Upper lobe of left lung (tissue), 4 donors: ENCODE measurements around the gene SPAG16.

Source experiments
- CTCF ChIP-seq, 6 experiments: fragments of 450-650 bp in 4 of 6; fragments of 200-600 bp in 2 of 6; sonication (generic) in 2 of 6; IDR thresholded peaks; one replicate each; pipeline ENCODE4 v1.5.1; 2016 to 2019; ENCODE audit warnings: antibody characterized with exemption in 6 of 6
- POLR2AphosphoS5 ChIP-seq, 2 donors: sonication (generic); formaldehyde crosslinking; IDR thresholded peaks; one replicate each; pipeline ENCODE4 v1.5.1; 2017; ENCODE audit warnings: antibody characterized with exemption in 2 of 2

DNA sequence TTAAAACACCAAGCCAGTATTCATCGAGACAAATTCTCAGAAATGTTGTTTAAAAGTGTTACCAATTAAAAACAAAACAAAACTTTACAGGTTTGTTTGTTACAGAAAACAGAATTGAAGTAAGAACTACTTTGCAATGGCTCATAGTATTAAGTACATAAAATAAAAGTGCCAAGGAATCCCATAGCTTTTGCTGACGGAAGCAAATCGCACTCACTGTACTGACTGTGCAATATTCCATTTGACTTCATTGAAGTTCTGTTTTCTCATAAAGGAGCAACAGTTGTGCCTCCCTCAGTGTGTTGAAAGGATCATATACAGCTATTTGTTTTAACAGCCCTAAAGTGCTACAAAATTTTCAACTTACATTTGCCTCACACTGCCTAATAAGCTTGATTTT lies 507.8 kb downstream of the SPAG16 start:
- TF ChIP-seq CTCF (IDR thresholded peaks at IDR 0.05): no peak
- TF ChIP-seq POLR2AphosphoS5 (IDR thresholded peaks at IDR 0.05): no peak
